ENCODE measurements around the gene DGCR8. TPM values are rescaled to one million over a fixed set of nuclear protein-coding genes. Genes with fewer than 3 reads are reported as not detected.
"Not testable (repeated sequence)": the region's sequence is repeated elsewhere in the genome, so short reads cannot be mapped to it uniquely, and the experiment has no call there.

DGCR8 gene
- total RNA-seq, 3 donors from 2014 or later: 56.2 to 65.3 (median 60.9) TPM

DNA sequence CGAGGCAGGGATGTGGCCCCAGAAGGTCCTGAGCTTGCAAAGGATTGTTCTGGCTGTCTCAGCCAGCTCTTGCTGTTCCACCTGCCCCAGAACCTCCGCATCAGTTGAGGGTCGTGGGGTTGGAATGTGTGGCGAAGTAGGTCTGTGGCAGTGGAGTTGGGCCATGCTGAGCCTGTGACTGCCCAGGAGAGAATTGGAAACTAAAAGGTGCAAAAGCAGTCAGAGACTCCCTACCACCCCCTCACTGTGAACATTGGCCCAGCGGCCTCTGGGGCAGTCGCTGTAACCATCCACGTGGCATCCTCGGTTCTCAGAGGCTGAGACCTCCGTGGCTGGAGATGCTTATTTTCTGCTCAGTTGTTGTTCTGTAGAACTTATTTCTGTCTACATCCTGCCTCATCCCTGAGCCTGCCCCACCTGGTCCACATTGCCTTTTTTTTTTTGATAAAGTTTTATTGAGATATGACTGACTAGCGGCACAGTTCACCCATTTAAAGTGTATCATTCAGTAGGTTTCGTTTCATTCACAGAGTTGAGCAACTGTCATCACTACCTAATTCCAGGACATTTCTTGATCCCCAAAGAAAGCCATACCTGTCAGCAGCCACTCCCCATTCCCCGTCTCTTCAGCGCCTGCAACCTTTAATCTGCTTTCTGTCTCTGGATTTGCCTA, 22.3 kb upstream of the DGCR8 start:
- no peaks in the 10 kb centered on the region for H3K4me1 Mint-ChIP-seq (ENCODE audit: low read depth)
- no peak overlapping the region for H3K4me3 Mint-ChIP-seq
- ATAC-seq (no peak), DNase-seq (no peak)
- H3K9me3 Mint-ChIP-seq: no peaks in the 10 kb centered on the region
- H3K36me3 Mint-ChIP-seq (ENCODE audit: insufficient read depth): peaks cover 13% of the 10 kb centered on the region
- H3K27me3 Mint-ChIP-seq (ENCODE audit: low read depth): no peaks in the 10 kb centered on the region

DNA sequence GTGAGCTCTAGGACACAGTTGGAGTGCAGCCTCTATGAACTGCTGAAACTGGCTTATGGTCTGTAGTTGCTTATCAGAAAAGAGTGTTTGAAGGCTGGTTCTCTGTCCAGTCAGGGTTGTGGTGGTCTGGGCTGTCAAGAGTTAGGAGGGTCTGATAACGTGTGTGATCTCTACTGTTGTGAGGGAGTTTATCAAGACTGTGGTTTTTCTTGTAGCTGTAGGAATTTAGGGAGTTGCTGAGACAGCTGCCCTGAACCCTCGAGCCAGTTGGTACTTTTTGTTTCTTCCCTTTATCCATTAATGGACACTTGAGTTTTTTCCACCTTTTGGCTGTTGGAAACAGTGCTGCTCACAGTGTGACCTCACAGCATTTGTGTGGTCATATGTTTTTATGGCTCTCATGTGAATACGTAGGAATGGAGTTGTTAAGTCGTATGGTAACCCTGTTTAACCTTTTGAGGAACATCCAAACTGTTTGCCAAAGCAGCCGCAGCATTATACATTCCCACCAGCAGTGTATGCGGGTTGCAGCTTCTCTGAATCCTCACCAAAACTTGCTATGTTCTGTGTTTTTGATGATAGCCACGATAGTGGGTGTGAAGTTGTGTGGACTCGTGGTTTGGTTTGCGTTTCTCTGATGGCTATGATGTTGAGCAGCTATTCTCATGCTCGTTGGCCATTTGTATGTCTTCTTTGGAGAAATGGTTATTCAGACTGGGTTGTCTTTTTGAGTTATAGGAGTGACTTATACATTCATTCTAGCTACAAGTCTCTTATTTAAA, 20.9 kb upstream of the DGCR8 start:
- Mint-ChIP-seq H3K4me1 (ENCODE audit: low read depth) (no peaks in the 10 kb centered on the region), H3K36me3 (ENCODE audit: insufficient read depth) (peaks cover 11% of the 10 kb centered on the region), H3K4me3 (no peak overlapping the region), H3K27me3 (ENCODE audit: low read depth) (no peaks in the 10 kb centered on the region), H3K9me3 (no peaks in the 10 kb centered on the region)
- DNase-seq (no peak), ATAC-seq (no peak)

DNA sequence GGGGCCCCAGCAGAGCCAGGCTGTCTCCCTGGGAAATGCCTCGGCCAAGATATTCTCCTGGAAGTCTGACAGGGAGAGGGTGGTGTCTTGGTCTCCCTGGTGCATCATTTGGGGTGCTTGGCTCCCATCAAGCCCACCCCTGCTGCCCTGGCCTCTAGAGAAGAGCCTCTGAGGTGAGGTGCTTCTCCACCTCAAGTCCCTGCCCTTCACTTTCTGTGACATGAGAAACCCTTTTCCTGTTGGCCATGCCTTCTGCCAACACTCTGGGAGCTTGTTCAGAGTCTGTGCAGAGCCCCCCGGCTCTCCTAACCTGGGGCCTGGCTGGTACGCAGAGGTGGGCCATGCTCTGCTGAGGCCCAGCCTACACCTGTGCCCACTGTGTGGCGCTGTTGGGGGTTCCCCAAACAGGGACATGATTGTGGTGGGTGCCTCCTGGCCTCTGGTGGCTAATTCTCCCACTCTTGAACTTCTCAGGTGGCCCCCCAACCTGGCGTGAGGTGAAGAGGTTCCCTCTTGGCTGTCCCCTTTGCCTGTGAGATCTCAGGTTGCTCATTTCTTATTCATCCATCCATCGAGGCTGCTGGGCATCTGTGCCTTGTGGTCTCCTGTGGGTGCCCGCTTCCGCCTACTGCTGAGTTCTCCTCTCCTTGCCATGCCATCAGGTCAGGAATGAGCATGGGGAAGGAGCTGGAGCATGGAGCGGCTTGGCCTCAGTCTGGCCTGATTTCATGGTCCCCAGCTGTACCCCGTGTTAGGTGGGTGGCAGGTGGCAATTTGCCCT, 19.2 kb upstream of the DGCR8 start:
- DNase-seq (no peak), ATAC-seq (no peak)
- Mint-ChIP-seq H3K36me3 (ENCODE audit: insufficient read depth) (peaks cover 7% of the 10 kb centered on the region), H3K4me3 (no peak overlapping the region), H3K9me3 (no peaks in the 10 kb centered on the region), H3K27me3 (ENCODE audit: low read depth) (no peaks in the 10 kb centered on the region), H3K4me1 (ENCODE audit: low read depth) (no peaks in the 10 kb centered on the region)

DNA sequence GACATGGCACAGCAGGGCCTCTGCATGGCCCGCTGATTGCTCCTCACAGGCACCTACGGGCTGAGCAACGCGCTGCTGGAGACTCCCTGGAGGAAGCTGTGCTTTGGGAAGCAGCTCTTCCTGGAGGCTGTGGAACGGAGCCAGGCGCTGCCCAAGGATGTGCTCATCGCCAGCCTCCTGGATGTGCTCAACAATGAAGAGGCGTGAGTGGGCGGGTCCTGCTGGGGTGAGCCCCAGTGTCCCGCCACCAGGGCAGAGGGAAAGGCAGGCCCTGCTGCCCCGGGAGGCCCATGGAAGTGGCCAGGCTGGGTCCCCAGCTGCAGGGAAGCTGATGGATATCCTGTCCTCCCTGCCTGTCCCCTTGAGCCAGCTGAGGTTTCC, 18.6 kb upstream of the DGCR8 start:
- Mint-ChIP-seq H3K4me3 (no peak overlapping the region), H3K9me3 (no peaks in the 10 kb centered on the region), H3K36me3 (ENCODE audit: insufficient read depth) (peaks cover 7% of the 10 kb centered on the region), H3K27me3 (ENCODE audit: low read depth) (no peaks in the 10 kb centered on the region), H3K4me1 (ENCODE audit: low read depth) (no peaks in the 10 kb centered on the region)
- no peak for ATAC-seq
- DNase-seq: no peak

DNA sequence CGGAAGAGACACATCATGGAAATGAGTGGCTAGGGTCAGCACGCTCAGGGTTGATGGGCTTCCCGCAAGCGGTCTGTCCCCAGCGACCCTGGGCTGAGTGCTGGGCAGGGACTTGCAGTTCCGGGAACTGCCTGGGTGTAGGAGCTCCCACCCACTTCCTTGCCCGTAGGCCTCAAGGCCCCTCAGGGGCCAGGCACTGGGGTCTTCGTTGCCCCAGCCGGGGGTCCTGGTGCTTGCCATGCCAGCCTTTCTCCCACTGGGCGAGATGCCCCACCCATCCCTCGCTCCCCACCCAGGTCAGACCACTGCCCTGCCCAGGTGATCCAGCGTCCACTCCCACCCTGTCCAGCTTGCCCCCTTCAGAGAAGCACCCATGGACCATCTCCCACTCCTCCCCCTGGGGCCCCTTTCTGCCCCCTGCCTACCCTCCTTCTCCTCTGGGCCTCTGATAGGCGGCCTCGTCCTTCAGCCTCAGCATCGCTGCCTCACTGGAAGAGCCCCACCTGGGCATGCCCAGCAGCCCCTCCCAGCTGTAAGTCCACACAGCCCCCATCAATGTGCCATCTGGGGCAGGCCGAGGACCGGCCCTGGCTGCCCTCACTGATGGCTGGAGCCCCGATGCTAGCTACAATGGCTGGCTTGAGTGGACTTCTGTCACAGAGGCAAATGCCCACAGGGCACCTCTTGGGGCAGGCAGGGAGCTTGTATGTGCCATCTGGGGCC, 17.8 kb upstream of the DGCR8 start:
- Mint-ChIP-seq H3K36me3 (ENCODE audit: insufficient read depth) (peaks cover 7% of the 10 kb centered on the region), H3K4me1 (ENCODE audit: low read depth) (no peaks in the 10 kb centered on the region), H3K27me3 (ENCODE audit: low read depth) (no peaks in the 10 kb centered on the region), H3K4me3 (no peak overlapping the region), H3K9me3 (no peaks in the 10 kb centered on the region)
- ATAC-seq: no peak
- no peak for DNase-seq

DNA sequence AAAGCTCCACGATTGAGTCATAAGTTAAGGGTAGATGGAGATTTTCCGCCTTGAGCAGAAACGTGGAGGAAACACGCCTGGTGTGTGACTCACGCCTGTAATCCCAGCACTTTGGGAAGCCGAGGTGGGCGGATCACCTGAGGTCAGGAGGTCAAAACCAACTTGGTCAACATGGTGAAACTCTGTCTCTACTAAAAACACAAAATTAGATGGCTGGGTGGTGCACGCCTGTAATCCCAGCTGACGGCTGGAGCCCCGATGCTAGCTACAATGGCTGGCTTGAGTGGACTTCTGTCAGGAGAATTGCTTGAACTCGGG, 17.3 kb upstream of the DGCR8 start:
- Mint-ChIP-seq H3K4me1 (ENCODE audit: low read depth) (no peaks in the 10 kb centered on the region), H3K4me3 (no peak overlapping the region), H3K9me3 (no peaks in the 10 kb centered on the region), H3K36me3 (ENCODE audit: insufficient read depth) (peaks cover 4% of the 10 kb centered on the region), H3K27me3 (ENCODE audit: low read depth) (no peaks in the 10 kb centered on the region)
- no peak for DNase-seq
- no peak for ATAC-seq

DNA sequence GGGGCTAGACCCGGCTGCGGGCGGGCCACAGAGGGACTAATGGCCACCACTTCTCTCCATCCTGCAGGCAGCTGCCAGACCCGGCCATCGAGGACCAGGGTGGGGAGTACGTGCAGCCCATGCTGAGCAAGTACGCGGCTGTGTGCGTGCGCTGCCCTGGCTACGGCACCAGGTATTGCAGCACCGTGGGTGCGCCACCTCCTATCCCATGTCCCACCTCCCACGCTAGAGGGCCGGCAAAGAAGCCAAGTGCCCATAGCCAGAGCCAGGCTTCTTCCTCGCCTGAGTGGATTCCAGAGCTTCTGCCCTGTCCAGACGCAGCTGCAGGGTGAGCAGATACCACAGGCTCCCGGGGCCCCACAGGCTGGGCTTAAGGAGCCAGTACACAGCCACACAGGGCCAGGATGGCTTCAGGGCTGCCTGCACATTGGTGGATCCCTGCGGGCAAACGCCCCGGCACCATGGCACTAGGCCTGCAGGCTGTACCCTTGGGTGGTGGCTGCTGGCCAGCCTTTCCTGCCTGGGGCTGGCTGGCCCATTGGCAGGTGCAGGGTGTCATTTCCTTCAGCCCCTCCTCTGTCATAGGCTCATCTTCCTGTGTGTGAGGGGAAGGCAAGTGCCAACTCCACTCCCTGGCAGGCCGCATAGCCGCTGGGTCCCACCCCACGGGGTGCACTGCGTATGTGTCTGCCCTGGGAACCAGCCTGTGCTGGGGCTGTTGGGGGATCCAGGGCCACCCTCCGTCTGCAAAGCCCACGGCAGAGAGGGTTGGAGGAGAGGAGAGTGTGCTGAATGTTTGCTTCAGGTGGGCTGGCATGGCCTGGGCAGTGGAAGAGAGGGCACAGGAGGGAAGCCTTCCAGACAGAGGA, 16.5 kb upstream of the DGCR8 start:
- ATAC-seq: no peak
- no peak overlapping the region for H3K4me3 Mint-ChIP-seq
- H3K27me3 Mint-ChIP-seq (ENCODE audit: low read depth): no peaks in the 10 kb centered on the region
- no peaks in the 10 kb centered on the region for H3K9me3 Mint-ChIP-seq
- no peaks in the 10 kb centered on the region for H3K4me1 Mint-ChIP-seq (ENCODE audit: low read depth)
- no peaks in the 10 kb centered on the region for H3K36me3 Mint-ChIP-seq (ENCODE audit: insufficient read depth)
- DNase-seq: no peak

DNA sequence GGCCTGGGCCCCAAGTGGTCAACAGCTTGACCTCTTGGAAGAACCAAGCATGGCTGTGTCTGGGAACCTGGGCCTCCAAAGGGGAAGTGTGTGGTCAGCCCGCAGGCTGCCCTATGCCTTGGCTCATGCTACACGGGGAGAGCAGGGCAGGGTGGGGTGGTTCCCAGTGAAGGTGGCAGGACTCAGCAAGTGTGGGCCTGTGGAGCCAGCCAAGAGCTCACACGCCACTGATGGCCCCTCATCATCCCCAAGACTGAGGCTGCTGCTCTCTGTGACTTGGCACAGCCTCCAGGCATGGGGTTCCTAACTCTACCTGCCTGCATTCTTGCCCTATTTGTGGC, 15.9 kb upstream of the DGCR8 start:
- Mint-ChIP-seq H3K4me3 (no peak overlapping the region), H3K27me3 (ENCODE audit: low read depth) (no peaks in the 10 kb centered on the region), H3K9me3 (no peaks in the 10 kb centered on the region), H3K4me1 (ENCODE audit: low read depth) (no peaks in the 10 kb centered on the region), H3K36me3 (ENCODE audit: insufficient read depth) (no peaks in the 10 kb centered on the region)
- DNase-seq: no peak
- ATAC-seq: no peak

DNA sequence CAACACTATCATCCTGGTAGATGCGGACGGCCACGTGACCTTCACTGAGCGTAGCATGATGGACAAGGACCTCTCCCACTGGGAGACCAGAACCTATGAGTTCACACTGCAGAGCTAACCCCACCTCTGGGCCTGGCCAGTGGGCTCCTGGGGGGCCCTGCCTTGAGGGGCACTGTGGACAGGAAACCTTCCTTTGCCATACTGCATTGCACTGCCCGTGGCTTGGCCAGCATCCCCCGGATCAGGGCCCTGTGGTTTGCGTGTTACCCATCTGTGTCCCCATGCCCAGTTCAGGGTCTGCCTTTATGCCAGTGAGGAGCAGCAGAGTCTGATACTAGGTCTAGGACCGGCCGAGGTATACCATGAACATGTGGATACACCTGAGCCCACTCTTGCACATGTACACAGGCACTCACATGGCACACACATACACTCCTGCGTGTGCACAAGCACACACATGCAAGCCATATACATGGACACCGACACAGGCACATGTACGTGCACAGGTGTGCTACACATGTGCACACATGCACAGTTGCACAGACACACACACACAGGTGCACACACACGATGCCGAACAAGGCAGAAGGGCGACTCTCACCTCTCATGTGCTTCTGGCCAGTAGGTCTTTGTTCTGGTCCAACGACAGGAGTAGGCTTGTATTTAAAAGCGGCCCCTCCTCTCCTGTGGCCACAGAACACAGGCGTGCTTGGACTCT, 15.3 kb upstream of the DGCR8 start:
- no peaks in the 10 kb centered on the region for H3K36me3 Mint-ChIP-seq (ENCODE audit: insufficient read depth)
- no peaks in the 10 kb centered on the region for H3K9me3 Mint-ChIP-seq
- no peak overlapping the region for H3K4me3 Mint-ChIP-seq
- H3K4me1 Mint-ChIP-seq (ENCODE audit: low read depth): no peaks in the 10 kb centered on the region
- no peak for ATAC-seq
- no peaks in the 10 kb centered on the region for H3K27me3 Mint-ChIP-seq (ENCODE audit: low read depth)
- no peak for DNase-seq

DNA sequence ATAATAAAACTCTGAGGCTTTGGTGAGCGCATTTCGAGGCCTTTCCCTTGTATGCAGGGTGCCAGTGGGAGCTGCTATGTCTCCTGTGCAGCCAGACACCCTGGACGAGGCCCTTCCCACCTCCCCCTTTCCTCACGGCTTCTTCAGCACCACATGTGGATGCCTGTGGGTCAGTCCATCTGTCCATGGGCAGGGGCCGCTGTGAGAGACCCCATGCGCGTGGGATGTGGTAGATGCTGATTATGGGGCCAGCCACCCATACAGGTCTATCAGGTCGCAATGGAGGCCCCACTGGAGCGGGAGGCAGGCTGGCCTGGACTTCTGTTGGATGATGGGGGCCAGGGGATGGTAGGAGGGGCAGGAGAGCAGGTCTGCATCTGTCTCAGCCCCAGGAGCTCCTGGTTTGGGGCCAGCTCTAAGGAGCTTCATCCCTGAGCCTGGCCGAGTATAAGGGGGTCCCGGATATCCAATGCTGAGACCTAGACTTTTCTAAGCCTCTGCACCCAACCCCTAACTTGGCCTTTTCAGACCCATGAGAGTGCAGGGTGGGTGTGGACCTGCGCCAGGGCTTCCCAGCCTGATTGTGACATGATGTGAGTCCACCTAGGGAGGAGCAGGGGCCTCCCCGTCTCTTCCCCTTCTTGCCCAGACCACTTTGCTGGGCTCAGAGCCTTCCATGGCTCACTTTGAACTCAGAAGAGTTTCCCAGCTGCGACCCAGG, 14.0 kb upstream of the DGCR8 start:
- ATAC-seq: no peak
- H3K36me3 Mint-ChIP-seq (ENCODE audit: insufficient read depth): no peaks in the 10 kb centered on the region
- H3K27me3 Mint-ChIP-seq (ENCODE audit: low read depth): no peaks in the 10 kb centered on the region
- H3K4me1 Mint-ChIP-seq (ENCODE audit: low read depth): no peaks in the 10 kb centered on the region
- H3K9me3 Mint-ChIP-seq: no peaks in the 10 kb centered on the region
- no peak for DNase-seq
- no peak overlapping the region for H3K4me3 Mint-ChIP-seq

DNA sequence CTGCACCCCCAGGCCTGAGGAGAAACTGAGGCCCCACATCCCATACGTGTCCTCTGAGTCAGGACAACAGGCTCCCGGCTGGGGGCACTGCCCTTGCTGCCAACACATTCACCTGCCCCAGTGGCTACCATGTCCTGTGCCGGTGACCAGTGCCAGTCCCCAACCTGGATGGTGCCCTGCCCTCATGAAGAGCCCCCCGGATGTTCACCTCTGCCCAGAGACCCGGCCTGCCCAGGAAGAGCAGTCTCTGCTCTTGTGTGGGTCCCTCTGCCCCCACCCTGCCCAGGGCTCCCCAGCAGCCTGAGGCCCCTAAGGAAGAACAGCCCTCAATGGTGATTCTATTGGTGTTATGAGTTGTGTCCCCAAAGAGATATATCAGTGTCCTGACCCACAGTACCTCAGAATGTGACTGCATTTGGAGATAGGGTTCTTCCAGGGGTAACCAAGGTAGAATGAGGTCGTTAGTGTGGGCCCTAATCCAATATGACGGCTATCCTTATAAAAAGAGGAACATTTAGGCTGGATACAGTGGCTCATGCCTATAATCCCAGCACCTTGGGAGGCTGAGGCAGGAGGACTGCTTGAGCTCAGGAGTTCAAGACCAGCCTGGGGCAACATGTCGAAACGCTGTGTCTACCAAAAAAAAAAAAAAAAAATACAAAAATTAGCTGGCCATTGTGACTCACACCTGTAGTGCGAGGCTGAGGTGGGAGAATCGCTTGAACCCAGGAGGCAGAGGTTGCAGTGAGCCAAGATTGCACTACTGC, 13.2 kb upstream of the DGCR8 start:
- Mint-ChIP-seq H3K27me3 (ENCODE audit: low read depth) (no peaks in the 10 kb centered on the region), H3K36me3 (ENCODE audit: insufficient read depth) (no peaks in the 10 kb centered on the region), H3K9me3 (no peaks in the 10 kb centered on the region), H3K4me3 (no peak overlapping the region), H3K4me1 (ENCODE audit: low read depth) (no peaks in the 10 kb centered on the region)
- no peak for ATAC-seq
- no peak for DNase-seq

DNA sequence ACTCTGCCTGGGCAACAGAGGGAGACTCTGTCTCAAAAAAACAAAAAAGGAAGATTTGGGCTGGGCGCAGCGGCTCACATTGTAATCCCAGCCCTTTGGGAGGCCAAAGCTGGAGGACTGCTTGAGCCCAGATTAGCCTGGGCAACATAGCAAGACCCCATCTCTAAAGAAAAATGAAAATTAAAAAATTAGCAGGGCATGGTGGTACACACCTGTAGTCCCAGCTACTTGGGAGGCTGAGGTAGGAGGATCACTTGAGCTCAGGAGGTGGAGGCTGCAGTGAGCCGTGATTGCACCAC, 12.7 kb upstream of the DGCR8 start:
- not testable (repeated sequence) for H3K4me1 Mint-ChIP-seq (ENCODE audit: low read depth); DNase-seq; ATAC-seq; H3K4me3 Mint-ChIP-seq; H3K36me3 Mint-ChIP-seq (ENCODE audit: insufficient read depth); H3K9me3 Mint-ChIP-seq; H3K27me3 Mint-ChIP-seq (ENCODE audit: low read depth)
